Lung (tissue), 12 donors: ENCODE data around the gene CLDN7. TPM values are rescaled to one million over a fixed set of nuclear protein-coding genes. Genes with fewer than 3 reads are reported as not detected.

ENCODE experiments used
- ATAC-seq: fragments of 200-7000 bp; cut with Tn5 transposase; one replicate; pipeline ENCODE4 v1.9.1; 2020; ENCODE audit warnings: moderate number of reproducible peaks; ENCODE audit not compliant: insufficient read depth, low FRiP score
- DNase-seq, 3 donors: peaks; one replicate each; pipeline ENCODE4 v3.0.0-alpha.2; 2013 to 2017
- H3K27ac ChIP-seq, 2 donors: one replicate each; pipeline ENCODE4 v1.5.1; 2013; ENCODE audit warnings: mild to moderate bottlenecking in 2 of 2, moderate library complexity in 2 of 2, control low read depth in 1 of 2, inconsistent platforms in 1 of 2, low read depth in 1 of 2, low read length in 1 of 2
- H3K27me3 ChIP-seq, 3 donors: one replicate each; pipeline ENCODE4 v1.5.1; 2013; ENCODE audit warnings: low read length in 2 of 3; ENCODE audit not compliant: control insufficient read depth in 3 of 3, insufficient read depth in 3 of 3
- H3K36me3 ChIP-seq, 4 donors: one replicate each; pipeline ENCODE4 v1.5.1; 2013; ENCODE audit warnings: low read length in 4 of 4, mild to moderate bottlenecking in 1 of 4, moderate library complexity in 1 of 4; ENCODE audit not compliant: control insufficient read depth in 4 of 4, insufficient read depth in 4 of 4
- H3K4me1 ChIP-seq, 5 donors: one replicate each; pipeline ENCODE4 v1.5.1; 2013; ENCODE audit warnings: low read length in 5 of 5, mild to moderate bottlenecking in 2 of 5, moderate library complexity in 1 of 5; ENCODE audit not compliant: control insufficient read depth in 5 of 5, insufficient read depth in 5 of 5
- H3K4me3 ChIP-seq: one replicate; pipeline ENCODE4 v1.5.1; 2013; ENCODE audit warnings: mild to moderate bottlenecking, control low read depth, moderate library complexity
- H3K9ac ChIP-seq, 2 donors: one replicate each; pipeline ENCODE4 v1.5.1; 2013; ENCODE audit warnings: low read length in 2 of 2, control low read depth in 1 of 2; ENCODE audit not compliant: insufficient read depth in 1 of 2
- H3K9me3 ChIP-seq, 4 donors: one replicate each; pipeline ENCODE4 v1.5.1; 2013; ENCODE audit warnings: low read length in 3 of 4, mild to moderate bottlenecking in 1 of 4, moderate library complexity in 1 of 4; ENCODE audit not compliant: control insufficient read depth in 4 of 4, insufficient read depth in 3 of 4
- CTCF ChIP-seq: IDR thresholded peaks from 2 replicates; pipeline ENCODE4 v1.5.1; 2012; ENCODE audit warnings: mild to moderate bottlenecking; ENCODE audit errors: control extremely low read depth, extremely low read depth
- WGBS, 2 donors: extraction: QIAGEN DNeasy Blood & Tissue Kit; methylation state at CpG; one replicate each; pipeline ENCODE4 v1.1.7; 2013; 5-methylcytosine and 5-hydroxymethylcytosine counted together
- polyA plus RNA-seq, 2 donors: library from polyadenylated mRNA; stranded (reverse); fragments of 200-250 nt; gene quantifications; one replicate each; pipeline ENCODE4 v1.2.1, GENCODE V29; 2013
- total RNA-seq, 2 donors: library from RNA; depleted of rRNA in 1 of 2; stranded (reverse); fragments of >200 nt in 1 of 2; gene quantifications; one replicate each; pipeline ENCODE4 v1.2.1, GENCODE V29; 2014 to 2021
- donor health status: control.
- donor health status: control.
- donor health status: Bipolar disorder and iron deficiency.
- donor health status: healthy.
- donor health status: DM: yes; HTN: yes; CAD: no.

The CLDN7 gene
- total and polyA plus RNA-seq, 4 donors: 117 to 199 (median 145) TPM

DNA sequence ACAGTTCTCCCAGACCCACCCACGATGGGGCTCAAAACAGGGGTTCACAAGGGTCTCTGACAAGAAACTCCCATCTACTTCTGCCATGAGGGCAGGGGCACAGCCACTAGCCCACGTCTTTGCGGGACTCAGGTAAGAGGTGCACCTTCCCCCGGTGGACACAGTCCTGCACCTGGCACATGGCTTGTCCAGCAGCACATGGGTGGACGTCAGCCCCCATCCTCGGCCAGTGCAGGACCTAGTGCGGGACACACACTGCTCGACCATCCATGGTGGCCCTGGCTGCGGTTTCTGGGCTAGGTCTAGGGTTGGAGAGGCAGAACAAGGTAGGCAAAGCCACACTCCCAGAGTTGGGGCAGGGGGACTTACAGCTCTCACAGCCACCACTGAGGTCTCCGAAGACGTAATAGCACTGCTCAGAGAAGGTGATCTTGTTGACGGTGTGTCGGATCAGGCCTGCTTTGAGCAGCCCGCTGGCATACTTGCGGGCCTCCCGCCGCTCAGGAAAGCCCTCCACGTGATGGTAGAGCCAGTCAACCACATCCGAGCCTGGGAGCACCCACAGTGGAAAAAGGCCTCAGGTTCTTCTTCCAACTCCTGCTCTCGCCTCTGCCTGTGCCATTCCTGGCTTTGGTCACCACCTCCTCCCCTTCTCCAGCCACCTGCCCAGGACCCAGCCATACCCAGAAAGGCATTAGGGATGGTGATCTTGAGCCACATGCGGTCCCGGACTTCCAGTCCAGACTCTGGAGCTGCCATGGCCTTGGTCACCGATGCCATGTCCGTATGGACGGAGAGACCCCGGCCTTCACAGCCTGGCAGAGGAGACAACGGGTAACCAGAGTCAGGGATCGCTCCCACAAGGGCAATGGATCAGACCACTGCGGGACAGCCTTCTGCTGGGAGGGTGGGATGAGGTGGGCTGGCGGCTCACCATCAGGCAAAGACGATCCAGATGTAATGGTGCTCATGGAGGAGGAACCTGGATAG lies 35.3 kb downstream of the CLDN7 start:
- ATAC-seq: no peak
- H3K9ac ChIP-seq: no peak overlapping the region
- 94 to 95% methylated on average over 31 of the region's 31 CpGs for WGBS, 2 donors

GRCh38 chr17:7225711-7226331 lies 36.5 kb downstream of the CLDN7 start:
- H3K4me1 ChIP-seq: peaks cover 0 to 5% (median 3%) of the 10 kb centered on the region in 5 donors
- WGBS, 2 donors: 87 to 91% methylated on average over 21 of the region's 21 CpGs
- no peaks in the 10 kb centered on the region for H3K9me3 ChIP-seq
- no peak overlapping the region for H3K4me3 ChIP-seq
- ATAC-seq: no peak
- no peak overlapping the region for H3K27ac ChIP-seq
- no peak for DNase-seq
- H3K36me3 ChIP-seq: peaks cover 5 to 82% (median 46%) of the 10 kb centered on the region in 4 donors
- no peaks in the 10 kb centered on the region for H3K27me3 ChIP-seq
- no peak for TF ChIP-seq CTCF
- H3K9ac ChIP-seq: no peak overlapping the region

More for the DNA sequence above, 35.3 kb downstream of the CLDN7 start:
- Histone ChIP-seq H3K27ac (no peak overlapping the region), H3K36me3 (peaks cover 5 to 75% (median 42%) of the 10 kb centered on the region in 4 donors), H3K9me3 (no peaks in the 10 kb centered on the region), H3K4me1 (peaks cover 0 to 3% (median 1%) of the 10 kb centered on the region in 5 donors), H3K27me3 (no peaks in the 10 kb centered on the region), H3K4me3 (no peak overlapping the region)
- no peak for DNase-seq
- TF ChIP-seq CTCF: no peak

GRCh38 chr17:7224661-7225111 lies 37.6 kb downstream of the CLDN7 start:
- H3K9me3 ChIP-seq: no peaks in the 10 kb centered on the region
- H3K4me3 ChIP-seq: no peak overlapping the region
- WGBS, 2 donors: 79 to 85% methylated on average over 15 of the region's 15 CpGs
- ATAC-seq: no peak
- no peak overlapping the region for H3K27ac ChIP-seq
- H3K9ac ChIP-seq: no peak overlapping the region
- peaks cover 0 to 11% (median 7%) of the 10 kb centered on the region in 5 donors for H3K4me1 ChIP-seq
- no peak for TF ChIP-seq CTCF
- H3K27me3 ChIP-seq: no peaks in the 10 kb centered on the region
- DNase-seq: no peak
- H3K36me3 ChIP-seq: peaks cover 5 to 74% (median 43%) of the 10 kb centered on the region in 4 donors
